ENCODE data around the gene CACNB4. TPM values are rescaled to one million over a fixed set of nuclear protein-coding genes. Genes with fewer than 3 reads are reported as not detected.
"Not testable (repeated sequence)": the region's sequence is repeated elsewhere in the genome, so short reads cannot be mapped to it uniquely, and the experiment has no call there.

CACNB4 gene
- total RNA-seq, 1 donor: 0.43 TPM

- DNase-seq (ENCODE audit: low read depth): peak; percentile 77
- H3K4me3 ChIP-seq (ENCODE audit: low read depth, low read length): no peak overlapping the region
- peak; percentile 85 for TF ChIP-seq CTCF (IDR thresholded peaks at IDR 0.05; ENCODE audit: insufficient read depth, low read depth, low read length)
Measured at GRCh38 chr2:152036611-152037469, 62.0 kb downstream of the CACNB4 start.

- TF ChIP-seq CTCF (IDR thresholded peaks at IDR 0.05; ENCODE audit: insufficient read depth, low read depth, low read length): no peak
- no peak for DNase-seq (ENCODE audit: low read depth)
- H3K4me3 ChIP-seq (ENCODE audit: low read depth, low read length): no peak overlapping the region
Measured at GRCh38 chr2:152034257-152034801, 64.5 kb downstream of the CACNB4 start.

GRCh38 chr2:152033011-152033925, 65.6 kb downstream of the CACNB4 start:
- no peak for TF ChIP-seq CTCF (IDR thresholded peaks at IDR 0.05; ENCODE audit: insufficient read depth, low read depth, low read length)
- DNase-seq (ENCODE audit: low read depth): no peak
- H3K4me3 ChIP-seq (ENCODE audit: low read depth, low read length): no peak overlapping the region

- no peak for TF ChIP-seq CTCF (IDR thresholded peaks at IDR 0.05; ENCODE audit: insufficient read depth, low read depth, low read length)
- H3K4me3 ChIP-seq (ENCODE audit: low read depth, low read length): no peak overlapping the region
- DNase-seq (ENCODE audit: low read depth): no peak
Measured at GRCh38 chr2:152031747-152032306, 67.0 kb downstream of the CACNB4 start.

GRCh38 chr2:152030596-152031328, 68.1 kb downstream of the CACNB4 start:
- DNase-seq (ENCODE audit: low read depth); H3K4me3 ChIP-seq (ENCODE audit: low read depth, low read length): not testable (repeated sequence)

GRCh38 chr2:152028182-152028862, 70.5 kb downstream of the CACNB4 start:
- no peak for DNase-seq (ENCODE audit: low read depth)

More at GRCh38 chr2:152028182-152028862, 70.5 kb downstream of the CACNB4 start:
- no peak overlapping the region for H3K4me3 ChIP-seq (ENCODE audit: low read depth, low read length)
- no peak for TF ChIP-seq CTCF (IDR thresholded peaks at IDR 0.05; ENCODE audit: insufficient read depth, low read depth, low read length)

Data from fibroblast of villous mesenchyme (primary cell).